MCF 10A (cell line): Measurements from ENCODE around the gene RAB4A. TPM values are rescaled to one million over a fixed set of nuclear protein-coding genes. Genes with fewer than 3 reads are reported as not detected.

Experiments used
- BruUV-seq: library from RNA; stranded (reverse); fragments of 400-500 nt; replicated peaks from 2 replicates; lab custom pipeline; 2021; lab: Mats Ljungman, UMichigan
- CTCF ChIA-PET: fragments of 300-600 bp; sonication (Branson Sonifier 250); formaldehyde crosslinking; extraction: SDS; loops from one replicate; lab custom pipeline; 2021; ENCODE audit warnings: antibody characterized with exemption, inconsistent platforms; lab: Yijun Ruan, JAX
- POLR2A ChIA-PET: fragments of 300-600, 350-650 bp; sonication (Branson Sonifier 250); formaldehyde crosslinking; extraction: SDS; loops from one replicate; lab custom pipeline; 2020; ENCODE audit warnings: antibody characterized with exemption, inconsistent platforms; lab: Yijun Ruan, JAX
- DNase-seq: peaks from one replicate; pipeline ENCODE4 v3.0.0-alpha.2; 2018; ENCODE audit not compliant: unreplicated experiment
- H3K27ac Mint-ChIP-seq: one replicate; pipeline ENCODE4 v1.8.0; 2022; ENCODE audit warnings: mild to moderate bottlenecking, low read depth, mixed read lengths; ENCODE audit not compliant: unreplicated experiment
- H3K27me3 Mint-ChIP-seq: one replicate; pipeline ENCODE4 v1.8.0; 2022; ENCODE audit warnings: mixed read lengths; ENCODE audit not compliant: insufficient read depth, unreplicated experiment
- H3K36me3 Mint-ChIP-seq: one replicate; pipeline ENCODE4 v1.8.0; 2022; ENCODE audit warnings: mild to moderate bottlenecking, moderate library complexity, mixed read lengths; ENCODE audit not compliant: insufficient read depth, unreplicated experiment
- H3K4me1 Mint-ChIP-seq: one replicate; pipeline ENCODE4 v1.8.0; 2022; ENCODE audit warnings: mixed read lengths; ENCODE audit not compliant: insufficient read depth, unreplicated experiment
- H3K4me3 Mint-ChIP-seq: one replicate; pipeline ENCODE4 v1.8.0; 2022; ENCODE audit warnings: mild to moderate bottlenecking, moderate library complexity, mixed read lengths; ENCODE audit not compliant: unreplicated experiment
- H3K9me3 Mint-ChIP-seq: one replicate; pipeline ENCODE4 v1.8.0; 2022; ENCODE audit warnings: mixed read lengths; ENCODE audit not compliant: unreplicated experiment
- CTCF ChIP-seq: fragments of 200-600 bp; IDR thresholded peaks from one replicate; pipeline ENCODE4 v1.8.0; 2022; ENCODE audit warnings: antibody characterized with exemption, mild to moderate bottlenecking; ENCODE audit not compliant: unreplicated experiment
- intact Hi-C: fragments of 100-400 bp; cut with micrococcal nuclease; formaldehyde crosslinking; loops from 2 replicates; pipeline ENCODE4 v1.14.1; 2022
- total RNA-seq: library from RNA; stranded (reverse); gene quantifications from 2 replicates; pipeline ENCODE4 v1.2.3, GENCODE V29; 2022

Gene RAB4A
- total RNA-seq, 1 experiment from 2014 or later, result 87.4 TPM

- H3K36me3 Mint-ChIP-seq, result peaks cover 45% of the 10 kb centered on the region
- DNase-seq, result peak; percentile 23
- no peaks in the 10 kb centered on the region for H3K27me3 Mint-ChIP-seq
- peaks cover 6% of the 10 kb centered on the region for H3K4me1 Mint-ChIP-seq
- ChIA-PET POLR2A (interaction anchor here (1.3 to 3.5 kb wide), 3 partner anchors 10 to 32 kb away, joined by 3 to 14 read pairs (median 4); no protein-coding TSS in a partner anchor), CTCF (interaction anchor here (0.6 to 1.4 kb wide), 4 partner anchors 42 to 206 kb away, joined by 3 to 4 read pairs (median 4); no protein-coding TSS in a partner anchor)
- peak overlapping the region; percentile 0 for H3K27ac Mint-ChIP-seq
- no peak overlapping the region for H3K4me3 Mint-ChIP-seq
- intact Hi-C loops, result no loop called here
- TF ChIP-seq CTCF, result no peak
- no TSS peak for BruUV-seq
- no peaks in the 10 kb centered on the region for H3K9me3 Mint-ChIP-seq
These were observed 29.3 kb downstream of the RAB4A start for GRCh38 chr1:229300099-229300757.

GRCh38 chr1:229302740-229303139, 31.8 kb downstream of the RAB4A start:
- Mint-ChIP-seq H3K4me3 (no peak overlapping the region), H3K9me3 (no peaks in the 10 kb centered on the region), H3K36me3 (peaks cover 65% of the 10 kb centered on the region), H3K27me3 (no peaks in the 10 kb centered on the region), H3K27ac (no peak overlapping the region), H3K4me1 (peaks cover 6% of the 10 kb centered on the region)
- ChIA-PET CTCF (interaction anchor here (1.1 kb wide), 1 partner anchor 29 kb away, joined by 3 read pairs; no protein-coding TSS in a partner anchor), POLR2A (interaction anchor here (0.6 to 2.1 kb wide), 3 partner anchors 12 to 229 kb away, joined by 3 to 8 read pairs (median 3); no protein-coding TSS in a partner anchor)
- no peak for DNase-seq
- intact Hi-C loops, result no loop called here
- BruUV-seq, result no TSS peak
- TF ChIP-seq CTCF, result no peak

GRCh38 chr1:229303855-229304254, 32.9 kb downstream of the RAB4A start:
- no peak overlapping the region for H3K4me3 Mint-ChIP-seq
- H3K4me1 Mint-ChIP-seq, result peaks cover 6% of the 10 kb centered on the region
- TSS peak; percentile 53 for BruUV-seq
- H3K27me3 Mint-ChIP-seq, result no peaks in the 10 kb centered on the region
- intact Hi-C loops, result no loop called here
- H3K36me3 Mint-ChIP-seq, result peaks cover 67% of the 10 kb centered on the region
- no peak overlapping the region for H3K27ac Mint-ChIP-seq
- POLR2A ChIA-PET, result interaction anchor here (1.6 to 2.1 kb wide), 2 partner anchors 11 to 148 kb away, joined by 4 to 8 read pairs; no protein-coding TSS in a partner anchor
- no peaks in the 10 kb centered on the region for H3K9me3 Mint-ChIP-seq
- no peak for DNase-seq
- CTCF ChIA-PET, result no interaction called here
- no peak for TF ChIP-seq CTCF

- Mint-ChIP-seq H3K4me1 (no peaks in the 10 kb centered on the region), H3K9me3 (no peaks in the 10 kb centered on the region), H3K27ac (no peak overlapping the region), H3K36me3 (peaks cover 65% of the 10 kb centered on the region), H3K4me3 (no peak overlapping the region), H3K27me3 (no peaks in the 10 kb centered on the region)
- ChIA-PET CTCF (interaction anchor here (1.3 kb wide), 1 partner anchor 175 kb away, joined by 3 read pairs; no protein-coding TSS in a partner anchor), POLR2A (interaction anchor here (0.6 to 1.6 kb wide), 6 partner anchors 14 to 535 kb away, joined by 3 to 5 read pairs (median 4); no protein-coding TSS in a partner anchor)
- intact Hi-C loops, result no loop called here
- TF ChIP-seq CTCF, result no peak
- BruUV-seq, result no TSS peak
- no peak for DNase-seq
These were observed 34.5 kb downstream of the RAB4A start for GRCh38 chr1:229305392-229305791.
